ENCODE results near the gene CHRNB2.

CHRNB2 gene

DNA sequence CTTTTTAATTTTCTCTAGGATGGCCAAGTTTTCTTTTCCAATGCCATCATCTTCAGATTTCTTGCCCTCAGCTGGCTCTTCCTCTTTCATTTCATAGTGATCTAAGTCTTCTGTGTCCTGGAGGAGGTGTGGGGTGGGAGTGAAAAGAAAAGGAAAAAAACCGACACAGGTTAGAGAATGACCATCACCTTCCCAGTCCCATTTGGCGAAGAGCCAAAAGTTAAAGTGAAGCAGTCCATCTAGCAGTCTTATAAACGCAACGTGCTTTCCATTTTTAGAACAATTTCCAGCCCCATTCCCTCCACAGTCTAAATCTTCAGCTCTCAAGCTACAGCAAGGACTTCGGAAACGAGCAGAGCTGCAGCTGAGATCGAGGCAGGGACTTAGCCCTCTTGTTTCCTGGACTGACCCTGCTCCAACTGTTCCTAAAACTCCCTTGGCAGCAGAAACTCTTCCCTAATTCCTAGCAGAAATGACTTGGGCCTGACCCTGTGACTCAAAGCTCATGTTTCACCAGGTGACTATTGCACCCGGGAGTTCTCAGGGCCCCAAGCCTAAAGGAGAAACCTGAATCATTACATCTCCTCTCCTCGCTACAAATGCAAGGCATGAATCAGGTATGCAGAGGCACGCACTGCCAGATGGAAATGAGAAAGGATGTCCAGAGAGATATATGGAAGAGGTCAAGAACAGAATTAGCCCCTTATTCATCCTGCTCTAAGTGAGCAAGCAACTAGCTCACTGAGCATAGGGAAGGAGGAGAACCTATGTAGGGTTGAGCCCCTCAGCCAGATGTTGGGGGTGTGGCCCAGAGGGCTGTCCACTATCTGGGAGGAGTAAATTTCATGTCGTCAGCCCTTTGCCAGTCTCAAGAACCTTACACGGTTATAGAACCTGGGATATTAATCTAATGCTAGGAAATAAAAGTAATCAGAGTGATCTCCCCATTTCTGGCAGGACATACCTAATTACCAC is 14.2 kb upstream of the CHRNB2 start:
- DNase-seq (ENCODE audit: low spot score) = no peak

GRCh38 chr1:154556422-154556821 is 11.2 kb upstream of the CHRNB2 start:
- DNase-seq (ENCODE audit: low spot score) = no peak

DNA sequence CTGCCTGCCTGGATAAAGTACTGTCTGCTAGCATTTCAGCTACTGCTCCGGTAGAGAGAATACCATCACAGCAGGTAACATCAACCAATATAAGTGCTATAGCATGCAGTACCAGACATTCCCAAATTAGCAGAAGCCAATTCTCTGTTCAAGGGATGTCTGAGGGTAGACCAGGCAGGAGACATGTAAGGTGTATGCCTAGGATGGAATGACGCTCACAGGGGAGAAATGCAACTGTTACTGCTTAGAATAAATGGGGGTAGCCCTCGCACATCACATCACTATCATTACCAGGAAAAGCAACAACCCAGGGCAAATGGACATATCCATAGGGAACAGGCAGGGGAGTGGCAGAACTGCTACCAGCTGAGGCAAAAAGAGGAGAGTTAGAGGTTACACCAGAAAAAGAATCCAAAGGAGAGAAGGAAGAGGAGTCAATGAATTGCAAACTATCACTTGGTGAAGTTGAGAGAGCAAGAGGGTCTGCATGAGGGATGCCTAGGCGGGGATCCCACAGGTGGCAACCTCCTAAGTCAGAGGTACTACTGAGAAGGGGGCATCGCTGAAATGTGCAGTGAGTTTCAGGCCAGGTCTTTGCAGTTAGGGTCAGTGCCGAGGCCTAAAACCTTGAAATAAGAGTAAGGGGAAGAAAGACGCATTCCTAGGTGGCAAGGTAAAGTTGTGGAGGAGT is 10.2 kb upstream of the CHRNB2 start:
- DNase-seq (ENCODE audit: low spot score) = no peak

DNA sequence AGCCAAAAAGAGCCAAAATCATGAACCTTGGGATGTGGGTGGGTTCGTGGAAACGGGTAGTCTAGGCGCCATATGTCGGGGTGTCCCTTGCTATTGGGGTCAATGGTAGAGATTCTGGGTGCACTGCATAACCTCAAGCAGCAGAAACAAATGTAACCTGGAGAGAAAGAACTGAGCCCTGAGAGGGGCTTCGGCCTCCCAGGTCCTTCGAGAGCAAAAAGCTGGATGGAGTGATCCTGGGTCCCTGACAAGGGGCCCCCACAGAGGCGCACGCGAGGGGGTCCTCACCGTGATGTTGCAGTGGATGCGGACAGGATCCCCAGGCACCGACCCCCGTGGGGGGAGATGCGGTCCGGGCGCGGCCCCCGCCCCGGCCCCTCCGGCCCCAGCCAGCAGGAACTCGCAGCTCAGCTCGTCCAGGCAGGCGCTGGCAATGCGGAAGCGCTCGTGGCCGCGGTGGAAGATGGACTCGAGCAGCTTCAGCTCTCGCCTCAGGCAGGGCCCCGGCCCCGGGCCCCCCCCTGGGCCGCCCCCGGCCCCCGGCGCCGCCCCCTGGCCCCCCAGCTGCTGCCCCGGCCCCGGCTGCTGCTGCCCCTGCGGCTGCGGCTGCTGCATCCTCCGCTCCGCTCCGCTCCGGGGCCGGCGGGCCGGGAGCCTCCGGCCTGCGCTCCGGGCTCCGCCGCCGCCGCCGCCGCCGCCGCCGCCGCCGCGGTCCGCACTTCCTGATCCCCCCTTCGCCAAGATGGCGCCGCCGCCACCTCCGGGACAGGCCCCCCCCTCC is 9.4 kb upstream of the CHRNB2 start, which contains the start of gene UBE2Q1:
TSS of gene UBE2Q1 (minus strand) at position 724 of the 781 bp plus-strand sequence. CDS start at position 615, 109 bp downstream.
- DNase-seq (ENCODE audit: low spot score) = no peak

GRCh38 chr1:154558720-154559465 is 8.7 kb upstream of the CHRNB2 start:
- DNase-seq (ENCODE audit: low spot score) = peak; percentile 99

DNA sequence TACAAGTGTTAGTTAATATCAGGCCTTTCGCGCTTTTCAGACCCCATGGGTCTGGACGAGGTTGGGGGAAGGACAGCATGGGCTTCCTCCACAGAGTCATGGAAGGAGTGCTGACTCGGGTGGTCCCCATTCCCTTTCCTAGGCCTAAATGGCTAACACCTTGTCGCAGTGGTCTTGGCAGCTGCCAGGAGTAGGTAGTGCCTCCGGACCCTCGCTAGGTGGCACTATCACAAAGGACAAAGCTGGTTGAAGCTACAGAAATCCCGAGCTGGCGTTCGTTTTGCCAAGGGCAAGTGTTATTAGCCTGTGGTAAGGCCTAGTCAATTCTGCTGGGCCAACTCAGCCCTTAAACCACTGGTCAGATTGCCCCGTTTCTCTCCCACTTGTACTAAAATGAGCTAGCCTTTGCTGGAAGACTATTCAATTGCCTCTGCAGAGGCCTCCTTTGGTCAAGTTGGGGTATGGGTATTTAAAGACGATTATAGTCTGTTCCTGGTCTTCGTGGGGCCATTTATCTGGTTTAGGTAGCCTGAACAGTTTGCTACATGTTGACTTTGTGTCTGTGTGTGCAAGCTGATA is 8.0 kb upstream of the CHRNB2 start:
- peak; percentile 98 for DNase-seq (ENCODE audit: low spot score)

- DNase-seq (ENCODE audit: low spot score) = no peak
Observed at GRCh38 chr1:154565876-154566275, 1.7 kb upstream of the CHRNB2 start.

DNA sequence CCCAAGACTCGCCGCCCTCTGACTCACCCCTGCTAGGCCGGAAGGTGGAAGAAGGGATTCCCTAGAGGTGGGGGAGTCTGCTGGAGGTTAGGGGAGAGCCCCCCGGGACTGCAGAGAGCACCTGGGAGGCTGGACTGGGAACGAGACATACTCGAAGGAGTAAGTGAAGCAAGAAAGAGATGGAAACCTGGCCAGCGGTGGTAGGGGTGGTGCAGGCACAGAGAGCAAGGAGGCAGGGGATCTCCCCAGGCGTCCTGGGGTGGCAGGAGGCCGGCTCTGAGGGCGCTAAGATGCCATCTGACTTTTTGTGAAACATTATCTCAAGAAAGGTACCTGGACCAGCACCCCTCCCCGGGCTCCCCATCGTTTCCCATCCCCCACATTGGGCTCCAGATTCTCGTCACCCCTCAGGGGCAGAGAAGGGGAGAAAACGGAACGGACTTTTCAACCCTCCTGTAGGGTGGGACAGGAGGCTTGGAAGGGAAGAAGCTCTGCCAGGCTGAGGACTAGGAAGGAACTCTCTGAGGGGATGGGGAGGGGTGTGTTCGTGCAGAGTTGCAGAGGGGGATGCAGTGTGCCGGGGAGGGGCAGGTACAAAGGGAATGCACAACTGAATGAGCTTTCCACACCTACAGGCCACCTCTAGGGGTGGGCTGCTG is 708 bp downstream of the CHRNB2 start:
- DNase-seq (ENCODE audit: low spot score) = no peak

DNA sequence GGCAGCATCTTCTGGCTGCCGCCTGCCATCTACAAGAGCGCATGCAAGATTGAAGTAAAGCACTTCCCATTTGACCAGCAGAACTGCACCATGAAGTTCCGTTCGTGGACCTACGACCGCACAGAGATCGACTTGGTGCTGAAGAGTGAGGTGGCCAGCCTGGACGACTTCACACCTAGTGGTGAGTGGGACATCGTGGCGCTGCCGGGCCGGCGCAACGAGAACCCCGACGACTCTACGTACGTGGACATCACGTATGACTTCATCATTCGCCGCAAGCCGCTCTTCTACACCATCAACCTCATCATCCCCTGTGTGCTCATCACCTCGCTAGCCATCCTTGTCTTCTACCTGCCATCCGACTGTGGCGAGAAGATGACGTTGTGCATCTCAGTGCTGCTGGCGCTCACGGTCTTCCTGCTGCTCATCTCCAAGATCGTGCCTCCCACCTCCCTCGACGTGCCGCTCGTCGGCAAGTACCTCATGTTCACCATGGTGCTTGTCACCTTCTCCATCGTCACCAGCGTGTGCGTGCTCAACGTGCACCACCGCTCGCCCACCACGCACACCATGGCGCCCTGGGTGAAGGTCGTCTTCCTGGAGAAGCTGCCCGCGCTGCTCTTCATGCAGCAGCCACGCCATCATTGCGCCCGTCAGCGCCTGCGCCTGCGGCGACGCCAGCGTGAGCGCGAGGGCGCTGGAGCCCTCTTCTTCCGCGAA is 3.8 kb downstream of the CHRNB2 start:
- no peak for DNase-seq (ENCODE audit: low spot score)

DNA sequence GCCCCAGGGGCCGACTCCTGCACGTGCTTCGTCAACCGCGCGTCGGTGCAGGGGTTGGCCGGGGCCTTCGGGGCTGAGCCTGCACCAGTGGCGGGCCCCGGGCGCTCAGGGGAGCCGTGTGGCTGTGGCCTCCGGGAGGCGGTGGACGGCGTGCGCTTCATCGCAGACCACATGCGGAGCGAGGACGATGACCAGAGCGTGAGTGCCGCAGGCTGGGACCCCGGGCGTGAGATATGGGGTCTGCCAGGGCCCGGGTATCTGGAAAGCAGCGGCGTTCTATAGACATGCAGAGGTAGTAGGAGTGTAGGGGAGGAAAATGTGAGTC is 4.3 kb downstream of the CHRNB2 start:
- no peak for DNase-seq (ENCODE audit: low spot score)

- DNase-seq (ENCODE audit: low spot score) = peak; percentile 79
Observed at GRCh38 chr1:154572468-154573167, 5.0 kb downstream of the CHRNB2 start.

DNA sequence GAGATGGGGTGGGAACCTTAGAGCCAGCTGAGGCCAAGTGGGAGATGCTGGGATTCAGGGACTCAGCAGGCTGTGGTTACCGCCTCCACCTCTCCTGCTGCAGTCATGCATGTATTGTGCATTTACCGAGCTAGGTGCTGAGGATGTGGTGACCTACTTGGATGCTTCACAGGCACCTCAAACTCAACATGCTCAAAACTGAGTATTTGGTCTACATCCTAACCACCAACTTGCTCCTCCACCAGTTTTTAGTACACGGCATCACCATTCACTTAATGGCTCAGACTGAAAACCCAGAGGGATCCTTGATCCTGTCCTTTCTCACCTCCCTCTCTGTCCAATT is 5.6 kb downstream of the CHRNB2 start:
- no peak for DNase-seq (ENCODE audit: low spot score)

DNA sequence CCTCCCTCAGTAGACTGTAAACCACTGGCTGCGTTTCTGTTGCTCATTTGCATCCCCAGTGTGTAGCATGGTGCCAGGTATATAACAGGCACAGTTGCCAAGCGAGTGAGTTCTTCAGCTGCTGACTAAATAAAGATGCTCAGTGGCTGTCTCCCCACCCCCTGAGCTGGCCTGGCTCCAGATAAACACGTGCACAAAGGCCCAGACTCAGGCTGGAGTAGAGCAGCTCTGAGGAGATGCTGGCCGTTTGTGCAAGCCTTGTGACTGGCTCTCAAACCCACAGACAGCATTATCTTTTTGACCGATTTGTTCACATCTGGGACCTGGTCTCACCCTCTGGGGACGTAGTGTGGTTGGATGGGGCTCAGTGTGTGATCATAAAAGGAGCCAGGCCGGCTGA is 7.1 kb downstream of the CHRNB2 start:
- DNase-seq (ENCODE audit: low spot score) = peak; percentile 27

DNA sequence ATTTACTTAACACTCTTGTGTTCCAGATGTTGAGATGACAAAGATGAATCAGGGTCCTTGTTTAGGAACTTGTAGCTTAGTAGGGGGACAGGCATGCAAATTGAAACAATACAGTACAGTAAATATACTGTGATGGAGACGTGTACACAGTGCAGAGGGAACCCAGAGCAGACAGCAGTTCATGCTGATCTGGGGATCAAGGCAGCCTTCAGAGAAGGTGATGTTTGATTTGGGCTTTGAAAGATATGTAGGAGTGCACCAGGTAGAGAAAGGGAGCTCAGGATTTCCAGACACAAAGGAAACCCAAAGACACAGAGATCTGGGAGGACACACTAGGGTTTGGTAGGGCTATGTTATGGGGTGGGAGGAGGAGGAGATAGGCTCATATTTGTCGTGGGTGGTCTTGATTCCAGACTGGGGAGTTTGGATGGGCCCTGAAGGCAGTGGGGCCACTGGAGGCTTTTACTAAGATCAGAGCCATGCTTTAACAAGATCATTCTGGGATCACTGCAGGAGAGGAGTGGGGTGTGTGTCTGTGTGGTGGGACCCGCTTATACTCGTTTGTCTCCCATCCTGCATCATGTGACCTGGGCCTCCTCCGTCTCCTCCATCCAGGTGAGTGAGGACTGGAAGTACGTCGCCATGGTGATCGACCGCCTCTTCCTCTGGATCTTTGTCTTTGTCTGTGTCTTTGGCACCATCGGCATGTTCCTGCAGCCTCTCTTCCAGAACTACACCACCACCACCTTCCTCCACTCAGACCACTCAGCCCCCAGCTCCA is 7.8 kb downstream of the CHRNB2 start:
- DNase-seq (ENCODE audit: low spot score) = no peak

DNA sequence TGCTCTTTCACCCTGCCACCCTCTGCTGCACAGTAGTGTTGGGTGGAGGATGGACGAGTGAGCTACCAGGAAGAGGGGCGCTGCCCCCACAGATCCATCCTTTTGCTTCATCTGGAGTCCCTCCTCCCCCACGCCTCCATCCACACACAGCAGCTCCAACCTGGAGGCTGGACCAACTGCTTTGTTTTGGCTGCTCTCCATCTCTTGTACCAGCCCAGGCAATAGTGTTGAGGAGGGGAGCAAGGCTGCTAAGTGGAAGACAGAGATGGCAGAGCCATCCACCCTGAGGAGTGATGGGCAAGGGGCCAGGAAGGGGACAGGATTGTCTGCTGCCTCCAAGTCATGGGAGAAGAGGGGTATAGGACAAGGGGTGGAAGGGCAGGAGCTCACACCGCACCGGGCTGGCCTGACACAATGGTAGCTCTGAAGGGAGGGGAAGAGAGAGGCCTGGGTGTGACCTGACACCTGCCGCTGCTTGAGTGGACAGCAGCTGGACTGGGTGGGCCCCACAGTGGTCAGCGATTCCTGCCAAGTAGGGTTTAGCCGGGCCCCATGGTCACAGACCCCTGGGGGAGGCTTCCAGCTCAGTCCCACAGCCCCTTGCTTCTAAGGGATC is 8.5 kb downstream of the CHRNB2 start:
- no peak for DNase-seq (ENCODE audit: low spot score)

GRCh38 chr1:154577346-154578057 is 9.9 kb downstream of the CHRNB2 start:
- DNase-seq (ENCODE audit: low spot score) = no peak

GRCh38 chr1:154578058-154578418 is 10.5 kb downstream of the CHRNB2 start:
- DNase-seq (ENCODE audit: low spot score) = no peak

- DNase-seq (ENCODE audit: low spot score) = no peak
Observed at GRCh38 chr1:154579374-154579773, 11.8 kb downstream of the CHRNB2 start.

All from cerebellar cortex (tissue), 1 donor.